Erythroblast (primary cell): ENCODE measurements around the gene MESP2.

Source experiments
- GATA1 ChIP-seq: IDR thresholded peaks from 2 replicates; pipeline ENCODE4 v1.6.1; 2011; ENCODE audit warnings: low read depth, mild to moderate bottlenecking, control low read depth, low read length, moderate library complexity
- POLR2A ChIP-seq: IDR thresholded peaks from 2 replicates; pipeline ENCODE4 v1.6.1; 2011; ENCODE audit warnings: mild to moderate bottlenecking, low read length

DNA sequence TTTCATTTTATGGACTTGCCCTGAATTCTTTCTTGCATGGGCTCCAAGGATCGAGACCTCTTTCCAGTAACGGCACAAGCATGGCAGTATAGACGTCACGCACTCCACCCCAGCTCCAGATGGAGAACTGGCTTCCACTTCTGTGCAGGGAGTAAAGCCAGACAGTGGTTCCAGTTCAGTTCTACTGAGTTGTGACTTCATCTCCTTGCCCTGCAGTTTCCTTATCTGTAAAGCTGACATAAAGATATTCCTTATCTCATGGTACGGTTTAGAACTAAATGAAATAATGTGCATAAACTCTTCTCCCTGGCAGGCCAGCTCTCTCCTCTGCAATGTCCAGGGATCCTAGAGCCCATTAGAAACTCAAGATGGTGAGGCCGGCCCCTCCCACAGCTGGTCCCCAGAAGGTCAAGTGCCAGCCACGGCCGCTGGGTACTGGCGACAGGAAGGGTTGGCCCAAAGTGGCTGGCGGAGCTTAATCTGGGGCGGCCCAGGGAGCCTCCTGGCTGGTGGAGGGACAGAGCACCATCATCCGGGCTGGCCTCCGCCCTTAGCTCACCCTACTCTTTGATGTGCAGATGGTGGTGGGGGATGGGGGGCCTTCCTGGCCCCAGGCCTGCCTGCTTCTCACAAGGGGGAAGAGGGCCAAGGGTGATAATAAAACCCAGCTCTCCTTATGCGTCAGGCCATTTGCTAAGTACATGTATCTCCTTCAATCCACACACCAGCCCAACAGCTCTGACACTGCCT is 7.2 kb downstream of the MESP2 start:
- TF ChIP-seq POLR2A = no peak
- TF ChIP-seq GATA1 = no peak
